Omental fat pad (tissue), 4 donors: ENCODE results near the gene GRP. TPM values are rescaled to one million over a fixed set of nuclear protein-coding genes. Genes with fewer than 3 reads are reported as not detected.

Experiments
- ATAC-seq: fragments of 150-250 bp; one replicate; pipeline ENCODE4 v1.9.1; 2016; ENCODE audit warnings: mild to moderate bottlenecking, moderate library complexity; ENCODE audit not compliant: low FRiP score
- DNase-seq: peaks from one replicate; pipeline ENCODE4 v3.0.0-alpha.2; 2019; ENCODE audit warnings: low spot score
- total RNA-seq, 4 donors: library from RNA; depleted of rRNA; stranded (reverse); fragments of >200 nt; gene quantifications; one replicate each; pipeline ENCODE4 v1.1.0, GENCODE V29; 2016
- TF ChIP-seq, protein P1 (sequence below), 3 donors: fragments of 450-650 bp; IDR thresholded peaks; one replicate each; pipeline ENCODE4 v1.5.1; 2016 to 2017; ENCODE audit warnings: antibody characterized with exemption in 3 of 3, mild to moderate bottlenecking in 3 of 3, moderate library complexity in 2 of 3

GRP gene
- total RNA-seq, result not detected

DNA sequence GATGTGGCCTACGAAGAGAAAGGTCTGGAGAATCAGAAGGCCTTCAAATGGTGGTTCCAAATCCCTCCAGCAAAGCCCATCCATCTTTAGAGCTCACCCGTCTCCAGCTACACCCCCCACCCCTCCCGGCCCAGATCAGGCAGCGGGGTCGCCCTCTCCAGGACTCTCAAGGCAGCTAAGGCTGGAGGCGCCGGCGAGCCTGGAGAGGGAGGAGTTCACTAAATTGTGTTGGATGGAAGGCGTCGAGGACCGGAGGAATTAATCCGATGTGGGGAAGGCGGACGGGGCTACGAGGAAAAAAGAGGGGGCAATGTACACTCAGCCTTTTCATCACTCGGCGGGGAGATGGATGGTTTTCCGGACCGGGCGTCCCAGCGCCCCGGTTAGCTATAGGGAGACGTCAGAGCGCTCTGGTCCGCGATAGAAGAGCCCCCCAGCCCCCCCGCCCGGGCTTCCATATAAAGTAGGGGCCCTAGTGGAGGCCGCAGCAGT lies at the start of gene GRP:
GRP (plus strand) TSS at position 487 of the 492 bp plus-strand sequence. CDS start 108 bp downstream, outside the sequence.
- TF ChIP-seq, protein P1, sequence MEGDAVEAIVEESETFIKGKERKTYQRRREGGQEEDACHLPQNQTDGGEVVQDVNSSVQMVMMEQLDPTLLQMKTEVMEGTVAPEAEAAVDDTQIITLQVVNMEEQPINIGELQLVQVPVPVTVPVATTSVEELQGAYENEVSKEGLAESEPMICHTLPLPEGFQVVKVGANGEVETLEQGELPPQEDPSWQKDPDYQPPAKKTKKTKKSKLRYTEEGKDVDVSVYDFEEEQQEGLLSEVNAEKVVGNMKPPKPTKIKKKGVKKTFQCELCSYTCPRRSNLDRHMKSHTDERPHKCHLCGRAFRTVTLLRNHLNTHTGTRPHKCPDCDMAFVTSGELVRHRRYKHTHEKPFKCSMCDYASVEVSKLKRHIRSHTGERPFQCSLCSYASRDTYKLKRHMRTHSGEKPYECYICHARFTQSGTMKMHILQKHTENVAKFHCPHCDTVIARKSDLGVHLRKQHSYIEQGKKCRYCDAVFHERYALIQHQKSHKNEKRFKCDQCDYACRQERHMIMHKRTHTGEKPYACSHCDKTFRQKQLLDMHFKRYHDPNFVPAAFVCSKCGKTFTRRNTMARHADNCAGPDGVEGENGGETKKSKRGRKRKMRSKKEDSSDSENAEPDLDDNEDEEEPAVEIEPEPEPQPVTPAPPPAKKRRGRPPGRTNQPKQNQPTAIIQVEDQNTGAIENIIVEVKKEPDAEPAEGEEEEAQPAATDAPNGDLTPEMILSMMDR (IDR thresholded peaks at IDR 0.05), result no peak
- DNase-seq, result no peak
- ATAC-seq, result no peak

- ATAC-seq (no peak), DNase-seq (no peak)
- TF ChIP-seq, protein P1 (IDR thresholded peaks at IDR 0.05), result no peak
Observed at GRCh38 chr18:59172664-59173249, 47.2 kb upstream of the GRP start.

DNA sequence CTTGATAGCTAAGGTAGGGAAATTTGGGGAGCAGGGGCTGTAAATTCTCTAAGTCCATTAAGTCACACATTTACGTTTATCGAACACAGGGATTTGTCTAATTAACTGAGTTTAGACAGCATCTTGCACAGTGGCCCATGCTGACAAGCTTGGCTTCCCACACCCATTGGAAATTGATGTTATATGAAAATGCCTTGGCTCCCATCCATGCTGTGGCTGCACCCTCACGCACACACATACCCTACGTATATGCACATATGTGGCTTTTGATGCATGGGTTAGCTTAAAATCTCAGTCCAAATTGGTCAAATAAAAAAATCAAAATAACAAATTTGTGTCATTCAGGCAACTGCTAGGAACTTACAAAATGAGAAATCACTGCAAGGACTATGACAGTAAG lies 42.5 kb upstream of the GRP start:
- ATAC-seq (no peak), DNase-seq (no peak)
- TF ChIP-seq, protein P1 (IDR thresholded peaks at IDR 0.05), result no peak

DNA sequence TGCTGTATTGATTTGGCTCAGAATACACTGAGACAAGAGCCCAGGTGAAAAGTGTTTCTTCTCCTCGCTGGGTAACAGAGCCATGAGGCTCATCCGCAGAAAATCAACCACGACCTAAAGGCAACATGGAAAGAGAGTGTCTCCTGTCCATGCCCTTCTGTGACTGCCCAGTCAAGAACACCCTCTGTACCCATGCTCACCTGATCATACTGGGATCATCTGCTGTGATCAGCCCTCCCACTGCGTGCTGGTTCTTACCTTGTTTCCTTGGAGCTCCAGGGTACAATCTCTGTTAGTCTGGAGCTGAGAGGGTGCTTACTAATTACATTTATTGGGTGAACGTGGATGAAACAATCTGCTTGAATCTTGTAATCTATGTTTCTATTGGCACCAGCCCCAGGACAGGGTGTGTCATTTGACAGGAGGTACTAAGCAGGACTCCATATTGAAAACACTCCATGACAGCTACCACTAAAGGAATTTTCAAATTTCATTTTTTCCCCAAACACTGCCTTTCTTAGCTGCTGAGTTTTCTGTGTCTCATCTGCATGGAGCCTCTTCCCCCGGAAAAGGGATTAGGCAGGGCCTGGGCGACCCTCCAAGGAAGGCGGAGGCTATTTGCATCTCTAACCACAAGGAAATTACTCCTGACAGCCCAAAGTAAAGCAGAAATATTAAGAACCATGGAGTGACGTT lies 39.7 kb upstream of the GRP start:
- TF ChIP-seq, protein P1 (IDR thresholded peaks at IDR 0.05), result no peak
- no peak for ATAC-seq

DNA sequence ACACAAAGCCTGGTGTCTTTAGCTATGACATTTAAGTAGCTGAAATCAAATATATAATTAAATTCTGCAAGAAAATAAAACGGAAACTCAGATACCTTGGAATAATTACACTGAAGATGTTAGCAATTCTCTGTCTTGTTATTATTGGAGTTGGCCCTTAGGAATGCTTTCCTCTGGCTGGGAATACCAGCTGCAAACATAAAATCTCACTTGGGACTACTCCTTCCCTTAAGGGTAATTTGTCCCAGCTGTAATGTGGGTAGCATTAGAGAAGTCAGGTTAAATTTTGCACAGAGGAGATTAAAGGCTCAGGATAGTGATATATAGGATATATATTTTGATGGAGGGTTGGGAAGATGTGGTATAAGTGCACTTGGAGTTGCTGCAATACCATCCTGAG lies 37.3 kb upstream of the GRP start:
- TF ChIP-seq, protein P1 (IDR thresholded peaks at IDR 0.05), result no peak
- no peak for ATAC-seq
- DNase-seq, result no peak

More for the DNA sequence above, 39.7 kb upstream of the GRP start:
- no peak for DNase-seq

GRCh38 chr18:59189008-59189407 lies 30.9 kb upstream of the GRP start:
- no peak for ATAC-seq
- no peak for DNase-seq
- TF ChIP-seq, protein P1 (IDR thresholded peaks at IDR 0.05), result no peak

DNA sequence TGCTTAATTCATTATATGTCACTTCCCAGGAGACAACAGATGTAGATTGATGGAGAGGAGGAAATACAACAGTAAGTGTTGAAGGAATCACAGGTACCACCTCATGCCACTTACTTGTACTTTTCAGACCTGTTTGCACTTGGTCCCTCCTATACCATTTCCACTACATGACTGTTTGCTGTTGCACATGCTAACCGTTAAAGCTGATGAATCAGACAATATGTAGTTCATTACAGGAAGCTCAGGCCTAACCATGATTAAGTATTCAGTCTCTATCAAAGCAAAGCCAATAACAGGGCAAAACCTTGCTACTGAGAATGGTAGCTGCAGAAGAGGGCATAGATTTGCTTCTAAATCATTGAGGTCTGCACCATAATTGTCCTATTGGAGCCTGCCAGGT lies 30.2 kb upstream of the GRP start:
- TF ChIP-seq, protein P1 (IDR thresholded peaks at IDR 0.05), result no peak
- no peak for ATAC-seq
- DNase-seq, result no peak
